ENCODE results near the gene USP13.

Gene USP13

GRCh38 chr3:179788996-179789395 is 136.2 kb downstream of the USP13 start:
- no peak for DNase-seq (ENCODE audit: low read depth, low spot score)

DNA sequence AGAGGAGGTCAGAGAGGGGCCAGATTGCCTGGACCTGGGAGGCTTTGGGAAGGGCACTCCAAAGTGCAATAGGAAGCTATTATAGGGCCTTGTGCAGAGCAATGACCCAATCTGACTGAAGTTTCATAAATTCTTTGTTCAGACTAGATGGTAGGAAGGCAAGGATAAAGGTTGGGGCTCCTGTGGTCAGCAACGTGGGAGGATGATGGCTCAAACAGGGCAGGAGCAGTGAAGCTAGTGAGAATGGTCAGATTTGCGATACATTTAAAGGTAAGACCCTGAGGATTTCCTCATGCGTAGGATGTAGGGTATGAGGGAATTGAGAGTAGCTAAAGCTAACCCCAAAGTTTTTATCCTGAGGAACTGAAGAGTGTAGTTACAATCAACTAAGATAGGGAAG is 139.0 kb downstream of the USP13 start:
- DNase-seq (ENCODE audit: low read depth, low spot score), result no peak

DNA sequence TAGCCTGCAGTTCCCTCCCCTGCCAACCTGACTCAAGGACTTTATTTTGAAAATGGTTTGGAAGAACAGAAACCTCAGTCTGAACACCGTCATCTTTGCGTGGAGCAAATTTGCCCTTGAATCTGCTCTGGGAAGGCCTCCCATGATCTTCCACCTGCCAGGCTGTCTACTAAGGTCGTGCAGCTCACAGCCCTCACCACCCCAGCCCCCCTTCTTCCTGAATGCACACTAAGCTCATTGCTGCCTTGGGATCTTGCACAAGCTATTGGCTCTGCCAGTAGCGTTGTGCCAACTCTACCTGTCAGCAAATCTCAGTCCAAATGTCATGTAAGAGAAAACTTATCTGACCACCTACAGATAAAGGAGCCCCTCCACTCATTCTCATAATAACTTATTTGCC is 141.5 kb downstream of the USP13 start:
- DNase-seq (ENCODE audit: low read depth, low spot score), result no peak

- no peak for DNase-seq (ENCODE audit: low read depth, low spot score)
These were observed 143.6 kb downstream of the USP13 start for GRCh38 chr3:179796421-179796820.

GRCh38 chr3:179797192-179797591 is 144.4 kb downstream of the USP13 start:
- no peak for DNase-seq (ENCODE audit: low read depth, low spot score)

DNA sequence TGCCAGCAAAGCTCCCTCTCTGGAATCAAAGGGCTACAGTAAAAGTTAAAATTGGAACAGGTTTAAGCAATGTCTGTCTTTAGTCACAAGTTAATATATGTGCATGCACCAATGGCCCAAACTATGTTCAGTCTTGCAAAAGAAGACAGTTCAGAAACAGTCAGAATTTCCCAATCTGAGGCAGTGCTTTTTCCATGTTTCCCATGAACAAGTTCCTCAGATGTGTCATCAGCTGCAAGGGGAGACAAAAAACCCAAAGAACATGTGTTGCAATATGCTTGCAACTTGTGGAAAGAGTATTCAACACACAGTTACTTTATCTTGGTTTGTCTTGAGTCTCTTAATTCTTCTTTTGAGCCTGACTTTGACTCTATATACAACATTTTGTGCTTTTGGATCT is 148.4 kb downstream of the USP13 start:
- peak; percentile 15 for DNase-seq (ENCODE audit: low read depth, low spot score)

DNA sequence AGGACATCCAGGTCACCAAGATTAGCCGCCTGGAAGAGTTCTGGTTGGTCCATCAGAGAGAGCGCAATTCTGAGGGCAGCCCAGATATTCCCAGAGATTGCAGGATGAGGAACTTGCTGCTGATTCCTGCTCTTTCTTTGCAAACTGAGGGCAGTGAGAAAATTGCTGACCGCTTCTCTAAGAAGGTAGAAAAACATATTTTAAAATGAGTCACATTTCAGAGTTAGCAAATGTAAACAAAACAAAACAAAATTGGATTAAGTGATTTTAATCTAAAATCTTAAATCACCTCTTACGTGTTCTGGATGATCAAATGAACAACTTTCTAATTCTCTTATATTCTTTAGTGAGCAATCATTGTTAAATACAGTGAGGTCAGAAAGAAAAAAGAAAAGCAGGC is 149.0 kb downstream of the USP13 start:
- DNase-seq (ENCODE audit: low read depth, low spot score), result no peak

- no peak for DNase-seq (ENCODE audit: low read depth, low spot score)
These were observed 153.3 kb downstream of the USP13 start for GRCh38 chr3:179806177-179806576.

- no peak for DNase-seq (ENCODE audit: low read depth, low spot score)
These were observed 154.7 kb downstream of the USP13 start for GRCh38 chr3:179807588-179807987.

DNA sequence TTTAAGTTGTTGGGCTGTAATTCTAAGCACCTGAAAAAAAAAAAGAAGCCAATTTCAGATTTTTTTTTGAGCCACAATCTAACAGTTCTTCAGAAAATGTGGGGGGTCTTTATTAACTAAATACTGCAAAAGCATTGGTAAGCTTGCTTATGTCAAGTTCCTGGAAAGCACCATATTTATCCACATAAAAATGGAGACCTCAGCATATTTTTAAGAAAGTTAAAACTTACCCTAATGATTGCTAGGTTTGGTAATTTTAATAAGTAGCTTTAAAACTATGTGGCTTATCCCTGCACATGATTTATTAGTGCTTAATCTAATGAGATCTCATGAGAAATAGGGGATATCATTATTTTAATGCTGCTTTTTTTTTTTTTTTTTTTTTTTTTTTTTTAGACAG is 156.8 kb downstream of the USP13 start:
- no peak for DNase-seq (ENCODE audit: low read depth, low spot score)

DNA sequence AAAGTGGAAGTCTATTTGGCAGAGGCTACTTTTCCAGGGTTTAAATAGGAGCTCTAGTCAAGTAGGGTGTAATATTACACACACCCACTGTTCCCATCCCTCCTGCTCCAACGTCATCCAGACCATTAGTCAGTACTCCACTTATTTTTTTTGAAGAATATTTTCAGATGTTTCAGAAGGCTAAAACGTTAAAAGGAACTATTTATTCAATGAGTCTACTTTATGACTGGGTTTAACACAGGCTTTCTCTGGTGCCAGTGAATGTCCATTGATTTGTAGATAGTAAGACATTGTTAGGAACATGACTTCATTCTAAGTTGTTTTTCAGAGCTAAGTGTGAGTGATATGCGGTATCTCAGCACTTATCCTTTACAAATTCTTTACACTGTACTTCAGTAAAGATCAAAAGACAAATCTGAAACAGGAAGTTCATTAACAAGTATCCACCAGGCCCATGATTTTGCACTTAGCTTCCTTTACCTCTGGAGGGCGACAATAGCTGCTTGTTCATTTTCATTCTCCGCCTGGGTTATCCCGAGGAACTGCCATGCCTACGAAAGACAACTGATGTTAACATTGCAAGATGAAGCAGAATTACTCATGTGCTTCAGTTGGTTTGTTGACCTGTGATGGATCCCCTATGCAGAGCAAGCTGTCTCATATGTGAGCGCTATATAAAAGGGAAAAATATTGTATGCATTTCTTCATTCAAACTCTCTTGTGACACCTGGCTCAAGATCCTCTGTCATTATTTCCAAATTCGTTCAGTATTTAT is 158.7 kb downstream of the USP13 start:
- DNase-seq (ENCODE audit: low read depth, low spot score), result peak; percentile 37

- DNase-seq (ENCODE audit: low read depth, low spot score), result no peak
These were observed 159.2 kb downstream of the USP13 start for GRCh38 chr3:179812096-179812382.

DNA sequence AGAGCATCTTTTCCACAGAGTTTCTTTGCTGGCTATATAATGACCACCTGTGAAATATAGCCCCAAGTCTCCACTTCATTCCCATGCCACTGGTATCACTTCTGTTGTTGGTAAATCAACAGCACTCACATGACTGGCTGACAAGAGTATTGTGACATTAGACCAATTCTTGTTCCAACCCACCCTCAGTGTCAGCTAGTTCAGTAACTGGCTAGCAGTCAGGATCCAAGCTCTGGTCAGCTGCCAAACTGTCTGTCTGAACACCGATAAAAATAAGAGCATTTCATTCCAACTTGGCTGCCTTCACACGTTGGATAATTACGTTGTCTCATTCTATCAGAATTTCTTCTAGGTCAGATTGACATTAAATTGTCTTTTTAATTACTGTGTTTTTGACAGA is 166.5 kb downstream of the USP13 start:
- DNase-seq (ENCODE audit: low read depth, low spot score), result no peak

DNA sequence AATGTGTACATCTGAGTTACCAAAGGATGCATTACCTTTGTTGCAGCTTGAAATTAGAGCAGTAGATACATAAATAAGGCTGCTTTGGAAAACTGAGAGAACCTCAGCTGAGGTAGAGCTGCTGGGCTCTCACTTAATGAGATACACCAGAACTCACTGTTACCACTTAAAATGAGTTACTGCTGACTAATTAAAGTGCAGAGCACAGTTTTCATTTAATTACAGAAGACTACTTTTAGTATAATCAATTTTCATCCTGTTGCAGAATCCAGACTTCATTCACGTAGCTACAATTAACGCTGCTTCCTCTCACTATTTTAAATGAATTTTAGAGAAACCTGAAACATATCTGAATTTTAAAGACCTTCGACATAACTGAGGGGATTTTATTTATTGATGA is 169.5 kb downstream of the USP13 start:
- DNase-seq (ENCODE audit: low read depth, low spot score), result no peak

- peak; percentile 58 for DNase-seq (ENCODE audit: low read depth, low spot score)
These were observed 172.8 kb downstream of the USP13 start for GRCh38 chr3:179825527-179826246.

- DNase-seq (ENCODE audit: low read depth, low spot score), result no peak
These were observed 173.4 kb downstream of the USP13 start for GRCh38 chr3:179826247-179826637.

- no peak for DNase-seq (ENCODE audit: low read depth, low spot score)
These were observed 175.9 kb downstream of the USP13 start for GRCh38 chr3:179828738-179829137.

GRCh38 chr3:179829401-179829800 is 176.6 kb downstream of the USP13 start:
- no peak for DNase-seq (ENCODE audit: low read depth, low spot score)

DNA sequence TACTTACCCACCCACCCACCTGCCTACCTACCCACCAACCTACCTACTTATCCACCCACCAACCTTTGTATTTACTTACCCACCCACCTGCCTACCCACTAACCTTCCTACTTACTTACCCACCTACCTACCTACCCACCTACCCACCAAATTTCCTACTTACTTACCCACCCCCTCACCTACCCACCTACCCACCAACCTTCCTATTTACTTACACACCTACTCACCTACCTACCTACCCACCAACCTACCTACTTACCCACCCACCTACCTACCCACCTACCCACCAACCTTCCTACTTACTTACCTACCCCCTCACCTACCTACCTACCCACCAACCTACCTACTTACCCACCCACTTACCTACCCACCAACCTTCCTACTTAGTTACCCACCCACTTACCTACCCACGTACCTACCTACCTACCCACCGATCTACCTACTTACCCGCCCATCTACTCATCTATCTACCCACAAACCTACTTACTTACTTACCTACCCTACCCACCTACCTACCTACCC is 179.6 kb downstream of the USP13 start:
- no peak for DNase-seq (ENCODE audit: low read depth, low spot score)

DNA sequence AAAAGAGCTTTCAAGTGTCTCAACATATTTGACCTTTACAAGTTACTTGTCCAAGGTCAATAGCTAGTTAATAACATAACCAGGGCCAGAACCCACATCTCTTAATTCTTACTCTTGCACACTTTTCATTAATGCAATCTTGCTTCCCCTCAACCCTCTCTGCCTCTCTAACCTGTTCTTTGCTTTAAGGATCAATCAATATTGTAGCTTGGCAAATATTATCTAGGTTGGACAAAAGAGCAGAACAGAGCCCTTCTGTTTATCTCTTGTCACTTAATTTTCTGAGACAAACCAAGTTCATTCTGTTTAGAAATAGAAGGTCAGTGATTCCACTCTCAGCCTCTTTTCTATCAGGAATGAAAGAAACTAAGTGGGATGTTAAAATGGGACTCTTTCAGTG is 180.5 kb downstream of the USP13 start:
- DNase-seq (ENCODE audit: low read depth, low spot score), result no peak

DNA sequence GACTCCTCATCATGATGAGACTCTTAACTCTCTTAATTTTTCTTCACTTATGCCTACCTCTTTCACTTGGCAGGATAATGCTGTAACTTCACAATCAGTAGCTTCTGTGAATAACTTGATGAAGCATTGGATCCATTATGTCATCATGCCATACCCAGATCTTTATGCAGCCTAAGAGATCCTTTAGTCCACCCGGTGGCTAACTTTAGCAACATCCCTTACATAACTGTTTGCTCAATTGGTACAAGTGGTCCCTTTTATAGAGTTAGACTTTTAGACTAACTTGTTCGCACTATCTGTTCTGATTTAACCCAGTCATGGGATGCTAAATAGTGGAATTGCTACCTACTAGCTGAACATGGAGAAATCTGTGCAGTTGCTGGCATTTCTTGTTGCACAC is 184.5 kb downstream of the USP13 start:
- DNase-seq (ENCODE audit: low read depth, low spot score), result no peak

All from brain pericyte (primary cell).